ENCODE measurements around the gene ALOX5AP.

GRCh38 chr13:30748717-30749116 lies 13.4 kb downstream of the ALOX5AP start:
- TF ChIP-seq CTCF (IDR thresholded peaks at IDR 0.05; ENCODE audit: low read depth, low read length, missing input control) (no peak), EGR1 (IDR thresholded peaks at IDR 0.05; ENCODE audit: low read depth in 2 of 2) (no peak), MAX (IDR thresholded peaks at IDR 0.05) (no peak), ATF3 (IDR thresholded peaks at IDR 0.05) (no peak), RXRA (IDR thresholded peaks at IDR 0.05) (no peak), NR2F2 (IDR thresholded peaks at IDR 0.05) (no peak), HNF4G (IDR thresholded peaks at IDR 0.05) (no peak), REST (IDR thresholded peaks at IDR 0.05) (no peak), HNF4A (conservative IDR thresholded peaks at IDR 0.05) (no peak), GABPA (IDR thresholded peaks at IDR 0.05 in 1 of 2, conservative IDR thresholded peaks at IDR 0.05 in 1 of 2) (no peak), JUND (IDR thresholded peaks at IDR 0.05) (no peak), RAD21 (IDR thresholded peaks at IDR 0.05) (no peak), YY1 (IDR thresholded peaks at IDR 0.05) (no peak), ZBTB33 (IDR thresholded peaks at IDR 0.05) (no peak)

Data from liver (tissue), 3 donors.